Gastroesophageal sphincter (tissue), 3 donors: ENCODE results near the gene SLC25A44.

ENCODE experiments used
- CTCF ChIP-seq, 4 experiments: fragments of 200-600 bp in 2 of 4; fragments of 450-650 bp in 2 of 4; sonication (generic) in 1 of 4; IDR thresholded peaks; one replicate each; pipeline ENCODE4 v1.5.1; 2017 to 2019; ENCODE audit warnings: antibody characterized with exemption in 4 of 4, mild to moderate bottlenecking in 2 of 4, moderate library complexity in 2 of 4
- EP300 ChIP-seq: sonication (generic); formaldehyde crosslinking; IDR thresholded peaks from one replicate; pipeline ENCODE4 v1.6.1; 2017; ENCODE audit warnings: antibody characterized with exemption, mild to moderate bottlenecking
- POLR2AphosphoS5 ChIP-seq: sonication (generic); formaldehyde crosslinking; IDR thresholded peaks from one replicate; pipeline ENCODE4 v1.6.1; 2017; ENCODE audit warnings: antibody characterized with exemption

GRCh38 chr1:156246241-156246780 is 52.4 kb downstream of the SLC25A44 start:
- TF ChIP-seq CTCF (IDR thresholded peaks at IDR 0.05) (no peak), POLR2AphosphoS5 (no peak), EP300 (no peak)
